HEK293T (cell line): ENCODE data around the gene CARM1.

Source experiments
- CTCF ChIA-PET: fragments of 350-600 bp; formaldehyde crosslinking; extraction: SDS; loops from one replicate; lab custom pipeline; 2021; ENCODE audit warnings: antibody characterized with exemption, inconsistent platforms; lab: Yijun Ruan, JAX
- POLR2A ChIA-PET: fragments of 350-600 bp; formaldehyde crosslinking; extraction: SDS; loops from one replicate; lab custom pipeline; 2020; ENCODE audit warnings: antibody characterized with exemption, inconsistent platforms; lab: Yijun Ruan, JAX
- DNase-seq: peaks from one replicate; pipeline ENCODE4 v3.0.0; 2012; ENCODE audit warnings: mixed read lengths; ENCODE audit errors: extremely low spot score
- ARNT ChIP-seq: fragments of 450-650 bp; IDR thresholded peaks from 2 replicates; pipeline ENCODE4 v1.6.1; 2017; ENCODE audit warnings: mild to moderate bottlenecking
- BHLHE40 ChIP-seq: fragments of 450-650 bp; IDR thresholded peaks from 2 replicates; pipeline ENCODE4 v1.6.1; 2016; ENCODE audit warnings: mild to moderate bottlenecking, moderate library complexity, borderline replicate concordance
- CTBP1 ChIP-seq: fragments of 450-650 bp; IDR thresholded peaks from 2 replicates; pipeline ENCODE4 v1.6.1; 2016; ENCODE audit warnings: borderline replicate concordance
- ELF4 ChIP-seq: fragments of 450-650 bp; IDR thresholded peaks from 2 replicates; pipeline ENCODE4 v1.6.1; 2017; ENCODE audit warnings: antibody characterized with exemption
- FOXA1 ChIP-seq: fragments of 450-650 bp; IDR thresholded peaks from 2 replicates; pipeline ENCODE4 v1.6.1; 2016; ENCODE audit warnings: mild to moderate bottlenecking
- FOXK2 ChIP-seq: fragments of 450-650 bp; IDR thresholded peaks from 2 replicates; pipeline ENCODE4 v1.6.1; 2016; ENCODE audit warnings: mild to moderate bottlenecking
- FOXM1 ChIP-seq: fragments of 450-650 bp; IDR thresholded peaks from 2 replicates; pipeline ENCODE4 v1.6.1; 2017; ENCODE audit warnings: mild to moderate bottlenecking, borderline replicate concordance
- HDGF ChIP-seq: fragments of 450-650 bp; IDR thresholded peaks from 2 replicates; pipeline ENCODE4 v1.6.1; 2017; ENCODE audit warnings: antibody characterized with exemption, borderline replicate concordance
- L3MBTL2 ChIP-seq: fragments of 450-650 bp; conservative IDR thresholded peaks from 2 replicates; pipeline ENCODE4 v1.6.1; 2016; ENCODE audit warnings: mild to moderate bottlenecking
- LEF1 ChIP-seq: fragments of 450-650 bp; IDR thresholded peaks from 2 replicates; pipeline ENCODE4 v1.6.1; 2017; ENCODE audit warnings: mild to moderate bottlenecking, borderline replicate concordance
- NFRKB ChIP-seq: fragments of 450-650 bp; IDR thresholded peaks from 2 replicates; pipeline ENCODE4 v1.6.1; 2016; ENCODE audit warnings: mild to moderate bottlenecking, moderate library complexity
- PKNOX1 ChIP-seq: fragments of 450-650 bp; IDR thresholded peaks from 2 replicates; pipeline ENCODE4 v1.6.1; 2016
- SP1 ChIP-seq: fragments of 450-650 bp; IDR thresholded peaks from 2 replicates; pipeline ENCODE4 v1.6.1; 2017
- SUZ12 ChIP-seq: fragments of 450-650 bp; IDR thresholded peaks from 2 replicates; pipeline ENCODE4 v1.6.1; 2016; ENCODE audit warnings: mild to moderate bottlenecking
- TARDBP ChIP-seq: fragments of 450-650 bp; IDR thresholded peaks from 2 replicates; pipeline ENCODE4 v1.6.1; 2016
- ZNF384 ChIP-seq: fragments of 450-650 bp; IDR thresholded peaks from 2 replicates; pipeline ENCODE4 v1.6.1; 2016

The CARM1 gene

GRCh38 chr19:10887616-10888367 lies 16.4 kb downstream of the CARM1 start:
- TF ChIP-seq TARDBP (no peak), SUZ12 (no peak), FOXA1 (no peak), BHLHE40 (no peak), HDGF (no peak), PKNOX1 (no peak), SP1 (no peak)
- no peak for DNase-seq
- POLR2A ChIA-PET: interaction anchor here (1.1 to 1.6 kb wide), 2 partner anchors 8 to 31 kb away, joined by 3 to 10 read pairs; no protein-coding TSS in a partner anchor
- CTCF ChIA-PET: interaction anchor here (1.0 to 1.8 kb wide), 5 partner anchors 15 to 148 kb away, joined by 3 to 7 read pairs (median 3); partner anchors contain the start of gene CARM1

GRCh38 chr19:10888421-10888866 lies 17.1 kb downstream of the CARM1 start:
- TF ChIP-seq ELF4 (no peak), BHLHE40 (no peak), PKNOX1 (no peak), SUZ12 (no peak), FOXM1 (no peak), TARDBP (no peak), HDGF (no peak)
- DNase-seq: no peak
- ChIA-PET POLR2A (interaction anchor here (1.1 to 1.6 kb wide), 2 partner anchors 9 to 30 kb away, joined by 3 to 10 read pairs; no protein-coding TSS in a partner anchor), CTCF (interaction anchor here (1.0 to 1.8 kb wide), 5 partner anchors 16 to 147 kb away, joined by 3 to 7 read pairs (median 3); partner anchors contain the start of gene CARM1)

- no peak for DNase-seq
- ChIA-PET POLR2A (no interaction called here), CTCF (no interaction called here)
- TF ChIP-seq FOXM1 (no peak), TARDBP (no peak), CTBP1 (no peak), LEF1 (no peak), SUZ12 (no peak), SP1 (no peak), NFRKB (no peak), HDGF (no peak), FOXA1 (no peak), FOXK2 (no peak)
Measured at GRCh38 chr19:10889880-10890279, 18.5 kb downstream of the CARM1 start.

GRCh38 chr19:10891405-10892086 lies 20.2 kb downstream of the CARM1 start:
- no peak for DNase-seq
- CTCF ChIA-PET: interaction anchor here (0.7 to 1.1 kb wide), 2 partner anchors 27 to 383 kb away, joined by 3 read pairs; no protein-coding TSS in a partner anchor
- TF ChIP-seq SP1 (no peak), HDGF (no peak), TARDBP (no peak), L3MBTL2 (no peak), FOXA1 (no peak), PKNOX1 (no peak), LEF1 (no peak), NFRKB (no peak), SUZ12 (no peak), ZNF384 (no peak), ARNT (no peak), BHLHE40 (no peak), CTBP1 (no peak), ELF4 (no peak), FOXK2 (no peak), FOXM1 (no peak)
- POLR2A ChIA-PET: no interaction called here

GRCh38 chr19:10892256-10892655 lies 20.9 kb downstream of the CARM1 start:
- no peak for DNase-seq
- POLR2A ChIA-PET: no interaction called here
- CTCF ChIA-PET: interaction anchor here (0.7 kb wide), 1 partner anchor 382 kb away, joined by 3 read pairs; no protein-coding TSS in a partner anchor
- TF ChIP-seq HDGF (no peak), PKNOX1 (no peak), BHLHE40 (no peak), SUZ12 (no peak), LEF1 (no peak), NFRKB (no peak), FOXA1 (no peak), TARDBP (no peak), ELF4 (no peak), FOXK2 (no peak)
